ENCODE data around the gene RGS6. TPM values are rescaled to one million over a fixed set of nuclear protein-coding genes. Genes with fewer than 3 reads are reported as not detected.

RGS6 gene
- total RNA-seq, 1 donor from 2014 or later = not detected

DNA sequence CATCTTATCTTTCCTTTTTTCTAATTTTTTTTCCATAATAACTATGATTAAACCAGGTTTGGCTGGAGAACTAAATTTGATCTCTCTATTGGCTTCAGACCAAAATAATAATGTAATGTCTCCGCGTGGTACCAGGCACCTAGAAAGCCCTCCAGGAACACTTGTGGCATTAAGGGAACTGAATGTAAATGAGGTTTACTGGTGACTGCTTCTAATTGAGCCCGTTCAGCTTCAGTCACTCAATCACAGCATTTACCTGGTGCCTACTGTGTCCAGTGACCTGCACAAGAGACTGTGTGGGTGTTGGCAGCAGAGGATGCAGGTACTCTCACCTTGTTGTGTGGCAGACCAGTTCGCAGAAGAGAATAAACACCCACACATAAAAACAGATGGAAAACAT lies 659.2 kb downstream of the RGS6 start:
- Mint-ChIP-seq H3K9me3 (peaks cover 3% of the 10 kb centered on the region), H3K27me3 (no peaks in the 10 kb centered on the region), H3K27ac (no peak overlapping the region), H3K4me1 (peaks cover 49% of the 10 kb centered on the region), H3K36me3 (ENCODE audit: low read depth) (no peaks in the 10 kb centered on the region), H3K4me3 (no peak overlapping the region)
- intact Hi-C loops (cut with micrococcal nuclease) = loop anchor here (5.0 kb wide), 1 partner anchor 301 kb away; the partner anchor contains the start of gene DPF3
- ChIA-PET POLR2A (no interaction called here), CTCF (no interaction called here)
- no peak for ATAC-seq (ENCODE audit: low read depth)
- no peak for DNase-seq
- TF ChIP-seq, protein P1, sequence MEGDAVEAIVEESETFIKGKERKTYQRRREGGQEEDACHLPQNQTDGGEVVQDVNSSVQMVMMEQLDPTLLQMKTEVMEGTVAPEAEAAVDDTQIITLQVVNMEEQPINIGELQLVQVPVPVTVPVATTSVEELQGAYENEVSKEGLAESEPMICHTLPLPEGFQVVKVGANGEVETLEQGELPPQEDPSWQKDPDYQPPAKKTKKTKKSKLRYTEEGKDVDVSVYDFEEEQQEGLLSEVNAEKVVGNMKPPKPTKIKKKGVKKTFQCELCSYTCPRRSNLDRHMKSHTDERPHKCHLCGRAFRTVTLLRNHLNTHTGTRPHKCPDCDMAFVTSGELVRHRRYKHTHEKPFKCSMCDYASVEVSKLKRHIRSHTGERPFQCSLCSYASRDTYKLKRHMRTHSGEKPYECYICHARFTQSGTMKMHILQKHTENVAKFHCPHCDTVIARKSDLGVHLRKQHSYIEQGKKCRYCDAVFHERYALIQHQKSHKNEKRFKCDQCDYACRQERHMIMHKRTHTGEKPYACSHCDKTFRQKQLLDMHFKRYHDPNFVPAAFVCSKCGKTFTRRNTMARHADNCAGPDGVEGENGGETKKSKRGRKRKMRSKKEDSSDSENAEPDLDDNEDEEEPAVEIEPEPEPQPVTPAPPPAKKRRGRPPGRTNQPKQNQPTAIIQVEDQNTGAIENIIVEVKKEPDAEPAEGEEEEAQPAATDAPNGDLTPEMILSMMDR (IDR thresholded peaks at IDR 0.05) = no peak

DNA sequence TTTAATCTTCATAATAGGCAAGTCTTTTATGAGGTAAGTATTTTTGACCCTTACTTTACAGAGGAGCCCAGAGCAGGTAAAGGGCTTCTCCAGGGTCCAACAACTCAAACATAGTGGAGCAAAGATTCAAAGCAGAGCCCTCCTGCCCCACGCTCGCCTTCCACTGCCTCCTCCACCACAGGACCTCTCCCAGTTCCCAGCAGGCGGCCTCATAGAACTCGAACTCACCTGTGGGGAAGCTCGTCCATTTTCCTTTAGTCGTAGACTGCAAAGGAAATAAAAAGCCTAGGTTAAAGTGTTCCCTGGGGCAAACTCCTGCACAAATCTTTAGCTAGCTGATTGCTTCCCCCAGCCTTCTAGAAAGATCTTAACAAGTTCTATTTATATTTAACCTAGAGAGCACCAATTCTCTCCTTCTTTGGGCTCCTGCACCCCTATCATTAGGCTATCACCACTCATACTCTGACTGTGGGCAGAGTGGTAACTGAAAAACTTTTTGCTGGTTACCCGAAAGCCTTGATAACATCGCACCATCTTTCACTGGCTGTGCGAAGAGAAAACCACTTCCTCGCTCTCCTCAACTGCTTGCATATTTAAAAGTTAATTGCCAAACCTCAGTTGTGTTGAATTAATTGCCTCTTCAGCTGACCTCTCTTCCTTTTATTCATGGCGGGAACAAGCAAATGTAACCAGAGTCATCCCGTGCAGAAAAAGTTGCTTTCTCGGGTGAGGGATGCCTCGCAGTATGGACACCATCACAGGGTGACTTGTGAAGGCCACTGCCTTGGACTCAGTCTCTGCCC lies 662.1 kb downstream of the RGS6 start:
- ChIA-PET POLR2A (no interaction called here), CTCF (no interaction called here)
- intact Hi-C loops (cut with micrococcal nuclease) = loop anchor here (5.0 kb wide), 1 partner anchor 298 kb away; the partner anchor contains the start of gene DPF3
- Mint-ChIP-seq H3K27ac (no peak overlapping the region), H3K36me3 (ENCODE audit: low read depth) (no peaks in the 10 kb centered on the region), H3K4me3 (peak overlapping the region; percentile 21), H3K9me3 (peaks cover 3% of the 10 kb centered on the region), H3K4me1 (peaks cover 58% of the 10 kb centered on the region), H3K27me3 (no peaks in the 10 kb centered on the region)
- DNase-seq = no peak
- TF ChIP-seq, protein P1 (IDR thresholded peaks at IDR 0.05) = no peak
- no peak for ATAC-seq (ENCODE audit: low read depth)

DNA sequence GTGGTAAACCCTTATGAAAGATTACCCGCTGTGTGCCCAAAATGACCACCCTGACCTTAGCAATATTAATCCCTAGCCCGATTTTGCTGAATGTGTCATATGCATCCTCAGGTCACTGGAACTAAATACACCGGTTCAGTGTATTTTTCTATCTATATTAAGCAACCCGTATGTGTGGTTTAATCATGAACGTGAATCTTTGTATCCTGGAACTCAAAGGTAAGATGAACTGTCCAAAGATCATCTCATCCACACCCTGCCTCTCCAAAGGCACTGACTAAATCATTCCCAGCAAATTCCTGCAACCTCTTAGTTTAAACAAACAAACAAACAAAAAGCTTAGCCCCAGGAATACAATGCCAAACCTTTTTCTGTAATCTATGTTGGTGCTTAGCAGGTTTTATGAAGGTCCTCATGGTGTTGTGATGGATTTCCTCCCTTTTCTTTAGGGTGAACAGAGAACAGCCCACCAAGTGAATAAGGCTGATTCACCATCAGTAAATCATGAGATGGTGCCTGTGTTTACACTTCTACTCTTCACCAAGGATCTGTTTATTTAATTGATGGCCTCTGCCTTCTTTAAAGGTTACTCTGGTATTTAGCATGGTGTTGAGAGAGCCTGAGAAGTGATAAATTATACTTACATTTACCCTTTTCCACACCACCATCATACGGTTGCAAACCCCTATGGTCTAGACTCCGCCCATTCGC lies 663.1 kb downstream of the RGS6 start:
- Mint-ChIP-seq H3K4me1 (peaks cover 55% of the 10 kb centered on the region), H3K27me3 (no peaks in the 10 kb centered on the region), H3K36me3 (ENCODE audit: low read depth) (no peaks in the 10 kb centered on the region), H3K27ac (no peak overlapping the region), H3K9me3 (no peaks in the 10 kb centered on the region), H3K4me3 (no peak overlapping the region)
- no peak for DNase-seq
- TF ChIP-seq, protein P1 (IDR thresholded peaks at IDR 0.05) = no peak
- POLR2A ChIA-PET = no interaction called here
- CTCF ChIA-PET = no interaction called here
- no peak for ATAC-seq (ENCODE audit: low read depth)
- intact Hi-C loops (cut with micrococcal nuclease) = no loop called here

DNA sequence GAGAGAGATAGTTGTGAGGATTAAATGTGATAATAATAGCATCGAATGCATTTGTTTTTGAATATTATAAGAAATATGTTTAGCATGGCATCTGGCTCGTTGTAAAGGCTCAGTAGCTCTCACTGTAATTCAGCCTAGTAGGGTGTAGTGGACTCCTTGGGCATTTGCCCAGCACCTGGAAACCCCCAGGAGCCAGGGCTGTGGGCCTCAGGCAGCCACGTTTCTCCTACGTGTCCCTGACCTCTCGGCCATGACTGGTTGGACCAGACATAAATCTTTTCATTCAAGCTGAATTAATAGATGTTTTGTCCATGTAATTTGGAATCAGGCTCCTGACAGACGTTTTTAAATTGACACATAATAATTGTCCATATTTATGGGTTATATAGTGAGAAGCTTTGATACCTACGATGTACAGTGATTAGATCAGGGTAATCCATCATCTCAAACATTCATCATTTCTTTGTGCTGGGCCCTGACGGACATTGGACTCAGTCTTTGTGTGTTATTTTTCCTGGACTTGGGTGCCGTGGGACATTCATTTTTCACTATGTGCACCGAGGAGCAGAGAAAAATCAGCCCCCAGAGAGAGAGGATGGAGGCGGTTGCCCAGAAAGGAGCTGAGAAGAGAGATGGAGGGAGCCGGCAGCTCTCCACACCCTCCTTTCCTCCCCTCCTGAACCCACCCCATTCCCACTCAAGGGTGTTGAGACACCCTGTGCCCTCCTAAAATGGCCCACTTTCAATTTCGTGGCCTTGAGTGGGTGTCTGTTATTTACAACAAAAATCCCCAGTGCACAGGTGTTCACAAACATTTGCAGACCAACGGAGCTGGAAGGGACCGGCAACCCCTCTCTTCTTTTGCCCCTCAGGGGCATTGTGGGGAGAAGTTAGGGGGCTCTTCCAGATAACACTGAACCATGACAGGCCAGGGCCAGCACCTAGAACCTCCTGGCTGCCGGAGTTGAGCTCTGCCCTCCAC lies 665.3 kb downstream of the RGS6 start:
- H3K27me3 Mint-ChIP-seq = peaks cover 4% of the 10 kb centered on the region
- H3K27ac Mint-ChIP-seq = no peak overlapping the region
- intact Hi-C loops (cut with micrococcal nuclease) = loop anchor here (2.0 kb wide), 1 partner anchor 79 kb away; no protein-coding TSS in a partner anchor
- no peaks in the 10 kb centered on the region for H3K36me3 Mint-ChIP-seq (ENCODE audit: low read depth)
- peak overlapping the region; percentile 15 for H3K4me3 Mint-ChIP-seq
- ATAC-seq (ENCODE audit: low read depth) = peak; percentile 56
- TF ChIP-seq, protein P1 (IDR thresholded peaks at IDR 0.05) = no peak
- H3K4me1 Mint-ChIP-seq = peaks cover 46% of the 10 kb centered on the region
- ChIA-PET CTCF (interaction anchor here (0.8 to 1.2 kb wide), 2 partner anchors 9 to 81 kb away, joined by 3 to 4 read pairs; no protein-coding TSS in a partner anchor), POLR2A (interaction anchor here (1.0 kb wide), 1 partner anchor 9 kb away, joined by 3 read pairs; no protein-coding TSS in a partner anchor)
- no peaks in the 10 kb centered on the region for H3K9me3 Mint-ChIP-seq
- DNase-seq = no peak
